Tibial nerve (tissue), 4 donors: ENCODE results near the gene LOXHD1. TPM values are rescaled to one million over a fixed set of nuclear protein-coding genes. Genes with fewer than 3 reads are reported as not detected.

Experiments used
- DNase-seq, 2 donors: peaks; one replicate each; pipeline ENCODE4 v3.0.0-alpha.2; 2019; ENCODE audit warnings: low spot score in 2 of 2
- H3K27ac ChIP-seq, 4 donors: fragments of 200-600 bp; sonication (generic) in 3 of 4; one replicate each; pipeline ENCODE4 v1.5.1; 2017 to 2019; ENCODE audit warnings: mild to moderate bottlenecking in 1 of 4
- H3K27me3 ChIP-seq, 2 donors: fragments of 200-600 bp; sonication (generic) in 1 of 2; one replicate each; pipeline versions ENCODE4 v1.5.1 to v1.6.0; 2017 to 2019
- H3K36me3 ChIP-seq, 3 donors: fragments of 200-600 bp; sonication (generic); one replicate each; pipeline ENCODE4 v1.5.1; 2018 to 2019
- H3K4me1 ChIP-seq, 4 donors: fragments of 200-600 bp; sonication (generic) in 3 of 4; one replicate each; pipeline ENCODE4 v1.5.1; 2017 to 2019
- H3K4me3 ChIP-seq, 4 donors: fragments of 200-600 bp; sonication (generic) in 3 of 4; one replicate each; pipeline ENCODE4 v1.5.1; 2017 to 2019; ENCODE audit warnings: mild to moderate bottlenecking in 1 of 4, moderate library complexity in 1 of 4
- H3K9me3 ChIP-seq, 4 donors: fragments of 200-600 bp; sonication (generic) in 3 of 4; one replicate each; pipeline ENCODE4 v1.5.1; 2017 to 2019
- CTCF ChIP-seq, 5 experiments: fragments of 200-600 bp in 3 of 5; fragments of 450-650 bp in 2 of 5; sonication (generic) in 3 of 5; IDR thresholded peaks; one replicate each; pipeline ENCODE4 v1.5.1; 2016 to 2019; ENCODE audit warnings: antibody characterized with exemption in 5 of 5, mild to moderate bottlenecking in 3 of 5, moderate library complexity in 2 of 5
- EP300 ChIP-seq, 2 donors: sonication (generic); formaldehyde crosslinking; IDR thresholded peaks; one replicate each; pipeline ENCODE4 v1.6.1; 2017; ENCODE audit warnings: antibody characterized with exemption in 2 of 2, mild to moderate bottlenecking in 1 of 2
- POLR2A ChIP-seq, 2 donors: fragments of 450-650 bp; IDR thresholded peaks; one replicate each; pipeline ENCODE4 v1.6.1; 2017; ENCODE audit warnings: antibody characterized with exemption in 2 of 2, mild to moderate bottlenecking in 2 of 2, moderate library complexity in 2 of 2
- WGBS, 2 donors: methylation state at CpG; one replicate each; pipeline ENCODE4 v1.1.5; 2018; 5-methylcytosine and 5-hydroxymethylcytosine counted together
- total RNA-seq, 4 donors: library from RNA; depleted of rRNA; stranded (reverse); fragments of >200 nt; gene quantifications; one replicate each; pipeline ENCODE4 v1.1.0, GENCODE V29; 2016

Gene LOXHD1
- total RNA-seq, 4 donors from 2014 or later, result under 0.01 to 0.44 (median 0.21) TPM; not detected in 1

- DNase-seq, result no peak
- Histone ChIP-seq H3K9me3 (no peaks in the 10 kb centered on the region), H3K4me1 (no peaks in the 10 kb centered on the region), H3K27ac (no peak overlapping the region), H3K4me3 (no peak overlapping the region), H3K27me3 (no peaks in the 10 kb centered on the region), H3K36me3 (no peaks in the 10 kb centered on the region)
- no peak for TF ChIP-seq EP300 (IDR thresholded peaks at IDR 0.05)
- TF ChIP-seq POLR2A (IDR thresholded peaks at IDR 0.05), result no peak
- no peak for TF ChIP-seq CTCF (IDR thresholded peaks at IDR 0.05)
These were observed 41.3 kb downstream of the LOXHD1 start for GRCh38 chr18:46615720-46616119.

- Histone ChIP-seq H3K9me3 (no peaks in the 10 kb centered on the region), H3K36me3 (no peaks in the 10 kb centered on the region), H3K27me3 (no peaks in the 10 kb centered on the region), H3K27ac (no peak overlapping the region), H3K4me1 (no peaks in the 10 kb centered on the region), H3K4me3 (no peak overlapping the region)
- 65 to 78% methylated on average over 2 of the region's 2 CpGs for WGBS, 2 donors
- TF ChIP-seq CTCF (IDR thresholded peaks at IDR 0.05) (no peak), EP300 (IDR thresholded peaks at IDR 0.05) (no peak)
- no peak for DNase-seq
These were observed 48.0 kb downstream of the LOXHD1 start for GRCh38 chr18:46609048-46609447.

GRCh38 chr18:46607926-46608325 lies 49.1 kb downstream of the LOXHD1 start:
- no peak for DNase-seq
- 58 to 64% methylated on average over 5 of the region's 5 CpGs for WGBS, 2 donors
- TF ChIP-seq CTCF (IDR thresholded peaks at IDR 0.05), result no peak
- TF ChIP-seq POLR2A (IDR thresholded peaks at IDR 0.05), result no peak
- no peak for TF ChIP-seq EP300 (IDR thresholded peaks at IDR 0.05)
- Histone ChIP-seq H3K9me3 (no peaks in the 10 kb centered on the region), H3K36me3 (no peaks in the 10 kb centered on the region), H3K27me3 (no peaks in the 10 kb centered on the region), H3K4me1 (no peaks in the 10 kb centered on the region), H3K27ac (no peak overlapping the region), H3K4me3 (no peak overlapping the region)

GRCh38 chr18:46601141-46601805 lies 55.7 kb downstream of the LOXHD1 start:
- Histone ChIP-seq H3K36me3 (no peaks in the 10 kb centered on the region), H3K27me3 (no peaks in the 10 kb centered on the region), H3K27ac (no peak overlapping the region), H3K4me1 (no peaks in the 10 kb centered on the region), H3K4me3 (no peak overlapping the region), H3K9me3 (peaks cover 0 to 4% (median 1%) of the 10 kb centered on the region in 4 donors)
- DNase-seq, result no peak
- WGBS, 2 donors, result 72 to 78% methylated on average over 17 of the region's 17 CpGs
- TF ChIP-seq EP300 (IDR thresholded peaks at IDR 0.05), result no peak
- TF ChIP-seq POLR2A (IDR thresholded peaks at IDR 0.05), result no peak
- TF ChIP-seq CTCF (IDR thresholded peaks at IDR 0.05), result no peak

- no peak overlapping the region for H3K4me3 ChIP-seq
- TF ChIP-seq POLR2A (IDR thresholded peaks at IDR 0.05) (no peak), EP300 (IDR thresholded peaks at IDR 0.05) (no peak)
- no peaks in the 10 kb centered on the region for H3K36me3 ChIP-seq
These were observed 60.9 kb downstream of the LOXHD1 start for GRCh38 chr18:46596119-46596518.

More at GRCh38 chr18:46596119-46596518, 60.9 kb downstream of the LOXHD1 start:
- peaks cover 0 to 4% (median 1%) of the 10 kb centered on the region in 4 donors for H3K9me3 ChIP-seq
- DNase-seq, result no peak
- no peaks in the 10 kb centered on the region for H3K27me3 ChIP-seq
- H3K27ac ChIP-seq, result no peak overlapping the region
- no peaks in the 10 kb centered on the region for H3K4me1 ChIP-seq
